Suprapubic skin (tissue), 3 donors: ENCODE results near the gene OPTN.

Experiments
- EP300 ChIP-seq: sonication (generic); formaldehyde crosslinking; IDR thresholded peaks from one replicate; pipeline ENCODE4 v1.6.1; 2017; ENCODE audit warnings: antibody characterized with exemption
- POLR2A ChIP-seq, 2 donors: fragments of 450-650 bp; IDR thresholded peaks; one replicate each; pipeline ENCODE4 v1.6.1; 2017; ENCODE audit warnings: antibody characterized with exemption in 2 of 2, mild to moderate bottlenecking in 2 of 2, moderate library complexity in 2 of 2
- TF ChIP-seq, protein P1 (sequence below), 2 donors: fragments of 200-600 bp in 1 of 2; fragments of 450-650 bp in 1 of 2; sonication (generic) in 1 of 2; IDR thresholded peaks; one replicate each; pipeline ENCODE4 v1.5.1; 2016 to 2019; ENCODE audit warnings: antibody characterized with exemption in 2 of 2, mild to moderate bottlenecking in 1 of 2, moderate library complexity in 1 of 2

DNA sequence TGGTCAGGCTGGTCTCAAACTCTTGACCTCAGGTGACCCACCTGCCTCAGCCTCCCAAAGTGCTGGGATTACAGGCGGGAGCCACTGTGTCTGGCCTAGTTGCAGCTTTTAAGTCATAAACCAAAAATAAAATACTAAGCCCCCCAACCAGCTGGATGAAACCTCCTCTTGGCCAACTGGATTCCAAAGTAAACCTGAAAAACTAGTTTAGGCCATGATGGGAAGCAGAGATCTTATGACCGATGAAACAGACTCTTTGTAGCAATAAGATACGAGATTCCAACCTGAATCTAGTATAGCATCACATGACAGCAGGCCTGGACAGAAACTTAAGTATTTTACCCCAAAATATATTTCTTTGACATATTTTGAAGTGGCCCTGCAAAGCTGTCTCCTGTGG is 52.3 kb downstream of the OPTN start:
- no peak for TF ChIP-seq POLR2A (IDR thresholded peaks at IDR 0.05)
- TF ChIP-seq, protein P1, sequence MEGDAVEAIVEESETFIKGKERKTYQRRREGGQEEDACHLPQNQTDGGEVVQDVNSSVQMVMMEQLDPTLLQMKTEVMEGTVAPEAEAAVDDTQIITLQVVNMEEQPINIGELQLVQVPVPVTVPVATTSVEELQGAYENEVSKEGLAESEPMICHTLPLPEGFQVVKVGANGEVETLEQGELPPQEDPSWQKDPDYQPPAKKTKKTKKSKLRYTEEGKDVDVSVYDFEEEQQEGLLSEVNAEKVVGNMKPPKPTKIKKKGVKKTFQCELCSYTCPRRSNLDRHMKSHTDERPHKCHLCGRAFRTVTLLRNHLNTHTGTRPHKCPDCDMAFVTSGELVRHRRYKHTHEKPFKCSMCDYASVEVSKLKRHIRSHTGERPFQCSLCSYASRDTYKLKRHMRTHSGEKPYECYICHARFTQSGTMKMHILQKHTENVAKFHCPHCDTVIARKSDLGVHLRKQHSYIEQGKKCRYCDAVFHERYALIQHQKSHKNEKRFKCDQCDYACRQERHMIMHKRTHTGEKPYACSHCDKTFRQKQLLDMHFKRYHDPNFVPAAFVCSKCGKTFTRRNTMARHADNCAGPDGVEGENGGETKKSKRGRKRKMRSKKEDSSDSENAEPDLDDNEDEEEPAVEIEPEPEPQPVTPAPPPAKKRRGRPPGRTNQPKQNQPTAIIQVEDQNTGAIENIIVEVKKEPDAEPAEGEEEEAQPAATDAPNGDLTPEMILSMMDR (IDR thresholded peaks at IDR 0.05), result no peak
- TF ChIP-seq EP300, result no peak
